H9 (cell line): ENCODE results near the gene LARGE1. TPM values are rescaled to one million over a fixed set of nuclear protein-coding genes. Genes with fewer than 3 reads are reported as not detected.

Experiments used
- DNase-seq: peaks from one replicate; pipeline ENCODE4 v3.0.0-alpha.2; 2017
- H2AFZ ChIP-seq: one replicate; pipeline ENCODE4 v1.6.1; 2013; ENCODE audit warnings: mild to moderate bottlenecking, low read length, control low read depth, moderate library complexity
- H2AK5ac ChIP-seq: 2 replicates; pipeline ENCODE4 v1.6.1; 2013; ENCODE audit warnings: low read length, control low read depth, mixed read lengths; ENCODE audit not compliant: insufficient read length
- H2BK120ac ChIP-seq: one replicate; pipeline ENCODE4 v1.6.1; 2013; ENCODE audit warnings: low read depth, mild to moderate bottlenecking, low read length, control low read depth, inconsistent platforms; ENCODE audit not compliant: poor library complexity, severe bottlenecking
- H2BK12ac ChIP-seq: 2 replicates; pipeline ENCODE4 v1.6.1; 2013; ENCODE audit warnings: low read length, control low read depth, mixed read lengths, low read depth; ENCODE audit not compliant: insufficient read length
- H2BK15ac ChIP-seq: 2 replicates; pipeline ENCODE4 v1.6.1; 2013; ENCODE audit warnings: low read depth, low read length, control low read depth
- H2BK20ac ChIP-seq: one replicate; pipeline ENCODE4 v1.6.1; 2013; ENCODE audit warnings: low read depth, mild to moderate bottlenecking, low read length, control low read depth, inconsistent platforms; ENCODE audit not compliant: poor library complexity, severe bottlenecking
- H2BK5ac ChIP-seq: 2 replicates; pipeline ENCODE4 v1.6.1; 2013; ENCODE audit warnings: low read length, control low read depth, mixed read lengths; ENCODE audit not compliant: insufficient read length
- H3K14ac ChIP-seq: 2 replicates; pipeline ENCODE4 v1.6.1; 2013; ENCODE audit warnings: low read length, control low read depth; ENCODE audit not compliant: insufficient read depth
- H3K18ac ChIP-seq: 2 replicates; pipeline ENCODE4 v1.6.1; 2013; ENCODE audit warnings: low read depth, mild to moderate bottlenecking, mixed read lengths, low read length, control low read depth; ENCODE audit not compliant: insufficient read length
- H3K23ac ChIP-seq: 2 replicates; pipeline ENCODE4 v1.6.1; 2013; ENCODE audit warnings: low read length, control low read depth, mixed read lengths, low read depth; ENCODE audit not compliant: insufficient read length
- H3K23me2 ChIP-seq: 2 replicates; pipeline ENCODE4 v1.6.1; 2013; ENCODE audit warnings: low read depth, mild to moderate bottlenecking, mixed read lengths, low read length, control low read depth; ENCODE audit not compliant: insufficient read length, poor library complexity, severe bottlenecking
- H3K27ac ChIP-seq: 2 replicates; pipeline ENCODE4 v1.5.1; 2013; ENCODE audit warnings: low read length, control low read depth, mixed read lengths, low read depth; ENCODE audit not compliant: insufficient read length
- H3K27me3 ChIP-seq: 2 replicates; pipeline ENCODE4 v1.6.1; 2013; ENCODE audit warnings: low read length, control low read depth, inconsistent platforms; ENCODE audit not compliant: insufficient read depth
- H3K4ac ChIP-seq: 2 replicates; pipeline ENCODE4 v1.6.1; 2013; ENCODE audit warnings: low read depth, mild to moderate bottlenecking, control low read depth, inconsistent platforms, low read length, moderate library complexity
- H3K4me1 ChIP-seq: 2 replicates; pipeline ENCODE4 v1.6.1; 2013; ENCODE audit warnings: low read length, control low read depth, inconsistent platforms; ENCODE audit not compliant: insufficient read depth
- H3K4me2 ChIP-seq: 2 replicates; pipeline ENCODE4 v1.6.1; 2013; ENCODE audit warnings: low read length, control low read depth, mixed read lengths; ENCODE audit not compliant: insufficient read length, insufficient read depth
- H3K56ac ChIP-seq: 2 replicates; pipeline ENCODE4 v1.6.1; 2013; ENCODE audit warnings: low read depth, mild to moderate bottlenecking, mixed read lengths, low read length, control low read depth; ENCODE audit not compliant: insufficient read length
- H3K79me1 ChIP-seq: 2 replicates; pipeline ENCODE4 v1.6.1; 2013; ENCODE audit warnings: low read depth, mild to moderate bottlenecking, moderate library complexity, low read length, control low read depth, inconsistent platforms; ENCODE audit not compliant: insufficient read depth, poor library complexity, severe bottlenecking
- H3K79me2 ChIP-seq: 2 replicates; pipeline ENCODE4 v1.6.1; 2013; ENCODE audit warnings: low read length, control low read depth, inconsistent platforms; ENCODE audit not compliant: insufficient read depth
- H3K9ac ChIP-seq: 2 replicates; pipeline ENCODE4 v1.6.1; 2013; ENCODE audit warnings: low read length, control low read depth, mixed read lengths; ENCODE audit not compliant: insufficient read length; ENCODE audit errors: extremely low read depth
- H3K9me3 ChIP-seq: one replicate; pipeline ENCODE4 v1.6.1; 2013; ENCODE audit warnings: low read depth, low read length, inconsistent platforms; ENCODE audit not compliant: control insufficient read depth
- H3T11ph ChIP-seq: one replicate; pipeline ENCODE4 v1.6.1; 2013; ENCODE audit warnings: mild to moderate bottlenecking, low read length, control low read depth, inconsistent platforms
- H4K20me1 ChIP-seq: one replicate; pipeline ENCODE4 v1.6.1; 2013; ENCODE audit not compliant: control insufficient read depth, insufficient read length, insufficient read depth
- H4K5ac ChIP-seq: 2 replicates; pipeline ENCODE4 v1.6.1; 2013; ENCODE audit warnings: low read depth, mild to moderate bottlenecking, mixed read lengths, low read length, control low read depth; ENCODE audit not compliant: insufficient read length
- H4K8ac ChIP-seq: replicated peaks from 2 replicates; pipeline ENCODE4 v1.6.1; 2013; ENCODE audit warnings: low read length, control low read depth, mixed read lengths, low read depth; ENCODE audit not compliant: insufficient read length
- H4K91ac ChIP-seq: 2 replicates; pipeline ENCODE4 v1.6.1; 2013; ENCODE audit warnings: low read depth, mild to moderate bottlenecking, moderate library complexity, mixed read lengths, low read length, control low read depth; ENCODE audit not compliant: insufficient read length
- H3K27ac Mint-ChIP-seq, 3 experiments: 2 replicates in 2 of 3; 3 replicates in 1 of 3; pipeline ENCODE4 v1.8.0; 2020 to 2021; ENCODE audit warnings: mixed read lengths in 3 of 3, mild to moderate bottlenecking in 1 of 3, moderate library complexity in 1 of 3
- H3K27me3 Mint-ChIP-seq: 2 replicates; pipeline ENCODE4 v1.8.0; 2021; ENCODE audit warnings: low read depth, mild to moderate bottlenecking, moderate library complexity, mixed read lengths
- H3K36me3 Mint-ChIP-seq, 3 experiments: 2 replicates in 2 of 3; 3 replicates in 1 of 3; pipeline ENCODE4 v1.8.0; 2020 to 2021; ENCODE audit warnings: low read depth in 3 of 3, mixed read lengths in 3 of 3; ENCODE audit not compliant: insufficient read depth in 1 of 3
- H3K4me1 Mint-ChIP-seq, 2 experiments: 2 replicates each; pipeline ENCODE4 v1.8.0; 2020; ENCODE audit warnings: mixed read lengths in 2 of 2
- H3K4me3 Mint-ChIP-seq, 2 experiments: 2 replicates in 1 of 2; 3 replicates in 1 of 2; pipeline ENCODE4 v1.8.0; 2020 to 2021; ENCODE audit warnings: mild to moderate bottlenecking in 2 of 2, mixed read lengths in 2 of 2, moderate library complexity in 1 of 2
- H3K9me3 Mint-ChIP-seq, 2 experiments: 2 replicates in 1 of 2; 3 replicates in 1 of 2; pipeline ENCODE4 v1.8.0; 2020; ENCODE audit warnings: mild to moderate bottlenecking in 2 of 2, mixed read lengths in 2 of 2, moderate library complexity in 1 of 2
- WGBS: extraction: QIAGEN DNeasy Blood & Tissue Kit; methylation state at CpG from one replicate; pipeline ENCODE4 v1.1.7; 2013; ENCODE audit warnings: missing lambda C conversion rate, low lambda C conversion rate, mixed read lengths; ENCODE audit not compliant: insufficient read length; ENCODE audit errors: extremely low coverage; 5-methylcytosine and 5-hydroxymethylcytosine counted together
- total RNA-seq: library from RNA; stranded (reverse); gene quantifications from 2 replicates; pipeline ENCODE4 v1.2.1, GENCODE V29; 2021
- TF ChIP-seq, protein P1 (sequence below): fragments of 200-600 bp; sonication (generic); conservative IDR thresholded peaks from 3 replicates; pipeline ENCODE4 v1.8.0; 2021; ENCODE audit warnings: antibody characterized with exemption, mild to moderate bottlenecking

The LARGE1 gene
- total RNA-seq, 1 experiment from 2014 or later = 43.5 TPM

DNA sequence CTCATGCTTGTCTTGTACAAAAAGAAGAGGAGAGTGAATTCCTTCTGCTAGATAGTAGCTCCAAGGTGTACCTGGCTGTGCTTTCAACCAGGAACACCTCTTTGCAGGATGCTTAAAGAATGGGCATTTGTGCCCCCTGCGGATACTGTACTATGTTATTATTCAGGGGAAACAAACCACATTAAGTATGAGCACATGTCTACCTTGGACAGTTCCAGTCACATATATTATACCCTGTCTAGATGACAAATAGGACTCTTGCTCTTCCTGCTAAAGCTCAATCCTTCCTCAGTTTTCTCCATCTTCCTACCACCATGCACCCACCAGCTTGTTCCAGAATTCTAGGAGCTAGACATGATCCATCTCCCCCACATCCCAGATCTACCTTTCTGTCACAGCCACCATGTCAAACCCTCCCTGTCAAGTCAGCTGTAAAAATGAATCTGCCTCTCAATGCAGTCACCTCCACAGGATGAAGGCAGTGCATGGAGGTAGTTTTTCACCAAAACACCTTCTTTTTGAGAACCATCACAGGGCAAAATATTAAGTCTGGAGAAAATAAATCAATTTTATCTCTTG is 337.4 kb downstream of the LARGE1 start:
- H2BK120ac ChIP-seq = no peak overlapping the region
- no peak overlapping the region for H2BK12ac ChIP-seq
- H3K36me3 Mint-ChIP-seq = peaks cover 0 to 3% (median 0%) of the 10 kb centered on the region in 3 experiments; a peak in 1 of 7 replicates
- no peaks in the 10 kb centered on the region for H3K9me3 Mint-ChIP-seq
- H3T11ph ChIP-seq = no peak overlapping the region
- peaks cover 19 to 24% of the 10 kb centered on the region in 2 experiments for H3K4me1 Mint-ChIP-seq
- H4K91ac ChIP-seq = no peak overlapping the region
- H2AFZ ChIP-seq = no peak overlapping the region
- H2BK5ac ChIP-seq = no peak overlapping the region
- H4K8ac ChIP-seq = no peak overlapping the region
- no peak overlapping the region for H3K4ac ChIP-seq
- no peaks in the 10 kb centered on the region for H3K27me3 ChIP-seq
- H3K9ac ChIP-seq = no peak overlapping the region
- H3K27ac ChIP-seq = no peak overlapping the region
- H2BK20ac ChIP-seq = no peak overlapping the region
- H3K79me1 ChIP-seq = no peaks in the 10 kb centered on the region
- no peak overlapping the region for H4K5ac ChIP-seq
- H3K4me2 ChIP-seq = no peak overlapping the region
- H3K23ac ChIP-seq = no peak overlapping the region
- TF ChIP-seq, protein P1, sequence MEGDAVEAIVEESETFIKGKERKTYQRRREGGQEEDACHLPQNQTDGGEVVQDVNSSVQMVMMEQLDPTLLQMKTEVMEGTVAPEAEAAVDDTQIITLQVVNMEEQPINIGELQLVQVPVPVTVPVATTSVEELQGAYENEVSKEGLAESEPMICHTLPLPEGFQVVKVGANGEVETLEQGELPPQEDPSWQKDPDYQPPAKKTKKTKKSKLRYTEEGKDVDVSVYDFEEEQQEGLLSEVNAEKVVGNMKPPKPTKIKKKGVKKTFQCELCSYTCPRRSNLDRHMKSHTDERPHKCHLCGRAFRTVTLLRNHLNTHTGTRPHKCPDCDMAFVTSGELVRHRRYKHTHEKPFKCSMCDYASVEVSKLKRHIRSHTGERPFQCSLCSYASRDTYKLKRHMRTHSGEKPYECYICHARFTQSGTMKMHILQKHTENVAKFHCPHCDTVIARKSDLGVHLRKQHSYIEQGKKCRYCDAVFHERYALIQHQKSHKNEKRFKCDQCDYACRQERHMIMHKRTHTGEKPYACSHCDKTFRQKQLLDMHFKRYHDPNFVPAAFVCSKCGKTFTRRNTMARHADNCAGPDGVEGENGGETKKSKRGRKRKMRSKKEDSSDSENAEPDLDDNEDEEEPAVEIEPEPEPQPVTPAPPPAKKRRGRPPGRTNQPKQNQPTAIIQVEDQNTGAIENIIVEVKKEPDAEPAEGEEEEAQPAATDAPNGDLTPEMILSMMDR = no peak
- H2BK15ac ChIP-seq = no peak overlapping the region
- no peaks in the 10 kb centered on the region for H3K23me2 ChIP-seq
- no peak overlapping the region for H2AK5ac ChIP-seq
- H3K4me3 Mint-ChIP-seq = no peak overlapping the region
- H3K27me3 Mint-ChIP-seq = no peaks in the 10 kb centered on the region
- no peak for DNase-seq
- H4K20me1 ChIP-seq = no peaks in the 10 kb centered on the region
- no peaks in the 10 kb centered on the region for H3K9me3 ChIP-seq
- H3K4me1 ChIP-seq = no peaks in the 10 kb centered on the region; the same call in 1 of the 2 replicates
- H3K27ac Mint-ChIP-seq = no peak overlapping the region
- no CpG with 5 or more reads among the region's 1 CpG for WGBS
- no peak overlapping the region for H3K14ac ChIP-seq
- no peak overlapping the region for H3K18ac ChIP-seq
- H3K56ac ChIP-seq = no peak overlapping the region
- no peaks in the 10 kb centered on the region for H3K79me2 ChIP-seq
